HG03108 (cell line): Measurements from ENCODE around the gene MMP15.
A peak's percentile ranks its signal among the peaks of the same experiment; 100 is the strongest.
"Not testable (repeated sequence)": the region's sequence is repeated elsewhere in the genome, so short reads cannot be mapped to it uniquely, and the experiment has no call there.

Experiments
- ATAC-seq: cut with Tn5 transposase; IDR thresholded peaks from one replicate; pipeline ENCODE4 v1.9.1; 2021; ENCODE audit warnings: moderate library complexity; ENCODE audit not compliant: unreplicated experiment

MMP15 gene

DNA sequence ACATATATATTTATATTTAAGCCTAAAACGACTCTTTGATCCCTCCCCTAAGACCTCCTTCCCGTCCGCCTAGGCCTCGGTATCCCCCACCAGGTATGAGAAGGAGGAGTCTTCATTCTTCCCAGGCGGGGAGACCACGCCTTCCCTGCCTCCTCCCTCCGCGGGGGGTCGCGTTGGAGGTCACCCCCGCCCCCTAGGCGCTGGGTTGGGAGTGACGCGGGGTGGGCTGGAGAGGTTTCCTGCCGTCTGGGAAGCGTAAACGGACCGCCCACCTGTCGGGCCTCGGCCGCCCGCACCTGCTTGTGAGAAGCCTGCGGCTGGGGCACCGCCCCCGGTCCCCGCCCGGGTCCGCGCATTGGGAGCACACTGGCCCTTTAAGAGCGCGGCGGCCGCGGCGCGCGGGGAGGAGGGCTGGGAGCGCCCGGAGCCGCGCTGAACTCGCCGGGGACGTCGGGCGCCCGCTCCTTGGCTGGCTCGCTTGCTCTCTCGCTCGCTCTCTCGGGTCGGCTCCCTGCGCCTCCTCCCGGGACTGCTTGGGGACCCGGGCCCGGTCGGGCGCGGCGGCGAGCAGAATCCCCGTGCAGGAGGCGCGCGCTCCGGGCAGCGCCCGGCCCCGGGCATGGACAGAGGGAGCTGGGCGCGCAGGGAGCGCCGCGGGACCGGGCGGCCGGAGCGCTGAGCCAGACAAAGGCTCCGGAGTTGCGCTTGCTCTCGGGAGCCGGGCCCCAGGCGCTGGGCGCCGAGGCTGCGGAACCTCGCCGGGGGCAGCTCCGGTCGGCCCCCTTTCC lies at the start of gene MMP15:
MMP15 (plus strand) TSS at position 404 of the 788 bp plus-strand sequence. CDS start 597 bp downstream, outside the sequence.
- peak; percentile 49 for ATAC-seq

DNA sequence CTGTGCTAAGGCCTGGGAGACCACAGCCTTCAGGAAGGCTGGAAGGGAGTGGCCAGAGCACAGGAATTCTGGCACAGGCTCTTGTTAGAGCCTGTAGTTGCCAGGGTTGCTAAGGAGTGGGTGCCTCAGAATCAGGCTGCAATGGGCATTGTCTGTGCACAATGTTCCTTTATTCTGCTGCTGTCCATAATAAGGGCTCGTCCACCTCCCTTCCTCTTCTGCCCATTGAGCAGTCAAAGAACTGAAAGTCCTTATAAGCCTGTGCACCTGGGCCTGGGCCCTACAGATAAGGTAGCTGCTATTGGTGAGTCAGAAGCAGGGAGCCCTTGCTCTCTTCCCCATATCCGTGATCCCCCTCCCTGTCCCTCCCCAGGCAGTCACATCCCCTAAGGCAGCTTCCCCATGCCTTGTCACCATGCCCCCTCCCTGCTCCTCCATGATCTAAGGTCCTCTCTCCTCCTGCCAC lies 49.2 kb upstream of the MMP15 start:
- no peak for ATAC-seq

DNA sequence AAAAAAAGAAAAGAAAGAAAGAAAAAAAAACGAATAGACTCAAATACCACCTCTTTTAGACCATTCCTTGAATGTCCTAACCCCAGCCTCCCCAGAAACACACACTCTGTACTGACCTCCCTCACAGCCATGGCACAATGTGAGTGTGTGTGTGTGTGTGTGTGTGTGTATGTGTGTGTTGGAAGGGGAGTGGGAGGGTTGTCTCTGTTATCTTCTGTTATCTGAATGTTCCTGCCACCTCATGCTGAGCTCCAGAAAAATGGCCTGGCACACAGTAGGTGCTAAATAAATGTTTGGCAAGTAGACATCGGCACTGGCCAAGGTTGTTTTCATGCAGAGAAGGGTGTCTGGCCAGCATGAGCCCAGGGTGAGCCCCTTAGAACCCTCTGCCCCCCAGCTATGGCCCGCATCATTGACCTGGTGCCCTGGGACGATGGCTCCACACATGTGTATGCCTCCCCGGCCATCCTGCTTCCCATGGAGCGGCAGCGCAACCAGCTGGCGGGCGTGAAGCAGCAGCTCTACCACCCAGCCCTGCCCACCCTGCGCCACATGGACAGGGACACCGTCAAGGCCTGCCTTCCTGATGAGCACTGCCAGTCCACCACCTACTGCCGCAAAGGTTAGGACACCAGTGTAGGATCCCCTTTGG lies 48.0 kb upstream of the MMP15 start:
- no peak for ATAC-seq

DNA sequence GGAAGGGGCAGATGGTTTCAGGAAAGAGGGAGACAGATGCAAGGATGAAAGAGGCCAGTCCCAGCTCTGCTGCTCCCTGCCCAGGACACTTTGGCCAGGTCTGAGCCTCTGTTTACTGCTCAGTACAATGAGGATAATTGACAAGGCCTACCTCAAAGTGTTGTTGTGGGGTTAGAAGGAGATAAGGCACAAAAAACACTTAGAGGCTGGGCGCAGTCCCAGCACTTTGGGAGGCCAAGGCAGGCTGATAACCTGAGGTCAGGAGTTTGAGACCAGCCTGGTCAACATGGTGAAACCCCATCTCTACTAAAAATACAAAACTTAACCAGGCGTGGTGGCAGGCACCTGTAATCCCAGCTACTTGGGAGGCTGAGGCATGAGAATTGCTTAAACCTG lies 47.5 kb upstream of the MMP15 start:
- ATAC-seq, result not testable (repeated sequence)

DNA sequence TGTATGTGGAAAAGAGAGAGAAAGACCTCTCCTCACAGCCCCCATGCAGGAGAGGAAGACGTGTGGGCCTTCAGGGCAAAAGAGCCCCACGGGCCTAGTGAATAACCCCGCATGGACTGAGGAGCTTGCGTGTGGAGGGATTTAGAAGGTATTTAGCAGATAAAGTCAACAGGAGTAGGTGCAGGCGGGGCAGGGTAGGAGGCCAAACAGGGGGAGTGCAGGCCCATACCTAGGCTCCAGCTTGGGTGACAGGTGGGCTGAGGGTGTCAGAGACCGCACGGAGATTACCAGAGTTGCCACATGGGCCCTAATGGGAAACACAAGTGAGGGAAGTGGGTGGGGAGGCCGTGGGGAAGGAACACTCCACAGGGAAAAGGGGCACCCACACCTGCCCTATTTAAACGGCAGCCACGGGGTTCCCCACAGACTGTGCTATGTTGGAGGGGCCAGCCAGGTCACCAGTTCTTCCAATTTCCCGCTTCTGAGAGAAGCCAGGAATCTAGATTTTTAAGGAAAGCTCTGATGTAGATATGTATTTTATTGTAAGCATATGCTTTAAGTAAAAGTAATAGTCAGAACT lies 46.5 kb upstream of the MMP15 start:
- no peak for ATAC-seq

DNA sequence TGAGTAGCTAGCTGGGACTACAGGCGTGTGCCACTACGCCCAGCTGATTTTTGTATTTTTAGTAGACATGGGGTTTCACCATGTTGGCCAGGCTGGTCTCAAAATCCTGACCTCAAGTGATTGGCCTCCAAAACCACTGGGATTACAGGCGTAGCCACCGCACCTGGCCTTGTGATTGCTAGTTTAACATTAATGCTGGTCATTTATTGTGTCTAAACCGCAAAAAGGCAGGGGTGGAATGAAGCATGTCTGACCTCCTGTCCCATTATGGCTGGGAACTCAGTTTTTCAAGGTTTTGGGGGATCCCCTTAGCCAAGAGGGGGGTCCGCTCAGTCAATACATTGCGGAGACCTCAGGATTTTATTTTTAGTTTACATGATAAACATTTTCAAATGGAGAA lies 43.9 kb upstream of the MMP15 start:
- ATAC-seq, result no peak

DNA sequence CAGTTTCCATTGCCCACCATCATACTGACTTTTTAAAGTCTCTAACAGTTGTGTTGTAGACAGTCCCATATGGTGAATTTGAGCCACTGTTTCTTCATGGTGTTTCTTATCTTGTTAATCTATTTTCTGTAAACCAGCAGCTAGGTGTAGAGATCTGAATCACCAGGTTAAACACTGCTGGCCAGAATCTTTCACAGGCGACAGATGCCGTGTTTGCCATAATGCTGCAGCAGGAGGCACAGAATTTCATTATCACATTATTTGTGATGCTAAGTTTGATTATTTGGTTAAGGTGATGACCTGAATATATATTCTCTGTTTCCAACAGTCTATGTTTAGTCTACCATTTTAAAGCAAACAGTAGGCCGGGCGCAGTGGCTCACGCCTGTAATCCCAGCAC lies 43.2 kb upstream of the MMP15 start:
- ATAC-seq, result no peak

DNA sequence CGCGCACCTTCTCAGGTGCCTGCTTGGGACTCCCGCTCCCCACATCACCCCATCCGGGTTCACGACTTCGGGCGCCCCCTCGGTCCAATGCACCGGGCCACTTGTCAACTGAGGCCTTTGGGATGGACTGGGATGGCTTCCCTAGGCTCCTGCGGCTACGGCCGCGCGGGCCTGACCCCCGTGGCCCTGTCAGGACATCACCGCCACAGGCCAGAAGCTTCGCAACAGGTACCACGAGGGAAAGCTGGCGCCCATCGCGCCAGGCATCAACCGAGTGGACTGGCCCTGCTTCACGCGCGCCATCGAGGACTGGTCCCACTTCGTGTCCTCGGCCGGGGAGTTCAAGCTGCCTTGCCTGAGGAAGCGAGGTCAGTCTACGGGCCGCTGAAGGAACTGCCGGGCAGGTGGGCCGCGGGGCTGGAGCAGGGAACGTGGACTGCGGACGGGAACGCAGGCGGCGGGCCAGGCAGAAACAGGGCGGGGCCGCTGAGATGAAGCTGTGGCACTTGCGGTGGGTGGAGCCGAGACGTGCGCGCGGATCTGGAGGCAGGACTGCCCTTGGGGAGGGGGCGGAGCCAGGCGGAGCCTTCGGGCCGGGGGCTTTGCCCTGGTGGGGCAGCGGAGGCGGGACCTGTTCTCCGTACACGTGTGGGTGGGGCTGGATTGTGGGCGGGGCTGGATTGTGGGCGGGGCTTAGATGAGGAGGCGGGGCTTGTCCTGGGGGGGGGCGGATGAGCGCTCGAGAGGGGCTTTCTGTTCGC lies 40.9 kb upstream of the MMP15 start:
- ATAC-seq, result peak; percentile 80

DNA sequence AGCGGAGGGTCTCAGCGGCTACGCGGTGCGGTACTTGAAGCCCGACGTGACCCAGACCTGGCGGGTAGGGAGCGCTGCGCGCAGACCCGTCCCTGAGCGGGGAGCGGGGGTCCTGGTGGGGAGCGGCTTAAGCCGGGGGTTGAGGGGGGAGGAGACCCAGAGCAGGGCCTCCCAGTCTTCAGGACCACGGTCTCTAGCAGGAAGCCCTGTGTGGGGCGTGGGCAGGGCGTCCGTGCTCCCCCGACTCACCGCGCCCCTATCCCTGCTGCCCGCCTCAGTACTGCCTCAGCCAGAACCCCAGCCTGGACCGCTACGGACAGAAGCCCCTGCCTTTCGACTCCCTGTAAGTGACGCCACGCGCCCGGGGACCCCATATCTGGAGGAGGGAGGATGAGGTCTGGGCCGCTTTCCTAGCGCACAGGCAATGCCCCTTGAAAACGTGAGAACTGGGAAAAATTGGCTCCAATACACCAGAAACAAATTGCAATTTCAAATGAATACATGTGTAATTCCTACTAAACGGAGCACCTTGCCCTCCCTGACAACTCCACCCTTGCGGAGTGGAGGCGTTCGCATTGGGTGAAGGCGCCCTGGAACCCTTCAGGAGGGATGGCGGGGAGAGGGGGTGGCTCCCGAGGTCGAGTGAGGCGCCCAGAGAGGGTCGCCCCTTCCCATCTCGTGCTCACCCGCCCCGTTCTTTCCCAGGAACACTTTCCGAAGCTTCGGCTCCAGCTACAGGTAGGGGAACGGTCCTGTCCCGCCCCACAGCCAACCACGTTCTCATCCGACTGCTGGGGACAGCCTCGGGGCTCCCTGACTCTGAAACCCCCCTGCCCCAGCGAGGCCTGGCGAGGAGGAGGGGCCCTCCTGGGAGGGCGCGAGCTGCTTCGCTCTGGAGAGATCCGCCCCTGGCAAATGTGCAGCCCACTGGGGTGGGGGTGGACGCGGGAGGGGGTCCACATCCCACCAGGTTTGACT lies 40.1 kb upstream of the MMP15 start:
- peak; percentile 8 for ATAC-seq

DNA sequence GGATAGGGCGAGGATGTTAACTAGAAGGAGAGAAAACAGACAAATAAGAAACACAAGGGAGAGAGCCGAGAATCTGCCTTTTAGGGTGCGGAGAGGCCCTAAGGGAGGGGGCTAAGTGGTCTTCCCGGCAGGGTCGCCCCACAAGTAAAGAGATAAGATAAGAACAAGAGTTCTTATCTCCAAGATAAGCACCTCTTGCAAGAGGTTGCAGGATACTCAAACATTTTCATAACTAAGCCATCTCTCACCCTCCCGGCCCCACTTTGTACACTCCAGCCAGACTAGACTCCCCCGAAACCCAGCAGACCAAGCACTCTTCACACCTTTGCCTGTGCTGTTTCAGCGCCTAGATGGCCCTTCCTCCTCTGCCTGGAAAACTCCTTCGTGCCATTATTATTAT lies 39.4 kb upstream of the MMP15 start:
- ATAC-seq, result no peak

DNA sequence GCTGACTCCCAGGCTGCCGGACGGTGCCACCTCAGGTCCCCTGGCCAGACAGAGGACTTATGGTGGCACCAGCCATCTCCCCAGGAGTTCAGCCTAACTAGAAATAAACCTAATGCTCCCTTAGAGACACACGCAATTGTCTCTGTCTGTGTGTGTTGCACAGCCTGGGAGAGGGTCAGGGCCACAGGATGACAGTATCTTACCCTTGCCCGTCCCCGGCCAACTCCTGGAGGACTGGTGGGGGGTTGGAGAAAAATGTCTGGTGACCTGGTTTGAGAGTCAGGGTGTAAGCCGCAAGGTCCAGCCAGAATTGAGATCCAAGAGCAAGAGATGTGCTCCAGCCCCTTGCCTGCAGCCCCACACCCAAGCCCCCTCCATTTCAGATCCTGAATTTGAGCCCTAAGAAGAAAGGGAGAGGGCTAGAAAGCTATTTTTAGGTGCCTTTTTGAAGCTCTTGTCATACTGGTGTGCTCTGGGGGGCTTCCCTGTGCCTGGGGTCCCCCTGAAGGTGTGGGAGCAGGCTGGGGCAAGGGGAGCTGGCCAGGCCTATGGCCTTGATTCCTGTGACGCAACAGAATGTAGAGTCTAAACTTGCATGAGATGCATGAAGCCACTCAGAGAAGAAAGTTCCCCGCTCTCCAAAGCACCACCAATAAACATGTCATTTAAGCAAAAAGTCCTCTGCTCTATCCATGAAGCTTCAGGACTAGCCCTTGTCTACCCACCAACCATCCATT lies 37.9 kb upstream of the MMP15 start:
- no peak for ATAC-seq

DNA sequence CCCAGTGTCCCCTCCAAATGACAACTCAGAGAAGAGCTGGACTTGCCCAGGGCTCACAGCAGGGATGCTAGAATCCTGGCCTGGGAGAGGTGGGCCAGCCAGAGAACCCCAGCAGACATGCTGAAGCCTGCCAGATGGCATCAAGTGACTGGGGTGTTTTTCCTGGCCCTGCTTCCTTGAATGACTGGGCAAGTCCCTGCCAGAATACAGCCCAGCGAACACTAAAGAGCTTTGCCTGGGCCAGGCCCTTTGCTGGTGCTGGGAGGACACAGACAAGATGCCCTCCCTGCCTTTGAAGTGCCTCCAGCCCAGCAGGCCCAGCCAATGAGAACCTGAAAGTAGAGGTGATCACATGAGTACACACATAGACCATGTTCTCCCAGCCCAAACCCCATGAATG lies 36.6 kb upstream of the MMP15 start:
- no peak for ATAC-seq

DNA sequence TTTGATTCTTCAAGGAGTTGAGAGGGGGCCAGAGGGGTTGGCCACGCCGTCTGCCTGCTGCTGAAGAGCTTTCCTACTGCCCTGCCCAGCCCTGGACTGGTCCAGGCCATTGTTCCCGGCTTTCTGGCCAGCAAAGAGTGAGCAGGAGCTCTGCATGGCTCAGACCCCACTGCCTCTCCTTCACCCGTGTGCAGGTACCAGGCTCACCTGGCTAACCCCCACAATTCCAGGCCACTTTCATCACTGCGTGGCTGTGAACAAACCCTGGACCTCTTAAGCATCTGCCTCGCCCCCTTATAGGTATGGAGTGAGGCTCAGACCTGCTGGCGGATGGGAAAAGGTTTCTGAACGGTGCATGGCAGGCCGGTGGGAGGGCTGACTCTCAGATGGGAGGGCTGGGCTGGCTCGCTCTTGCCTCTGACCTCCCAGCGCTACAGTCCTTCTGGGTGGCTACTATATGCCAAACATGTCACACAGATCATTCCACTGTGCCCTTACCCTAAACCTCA lies 33.9 kb upstream of the MMP15 start:
- ATAC-seq, result no peak

DNA sequence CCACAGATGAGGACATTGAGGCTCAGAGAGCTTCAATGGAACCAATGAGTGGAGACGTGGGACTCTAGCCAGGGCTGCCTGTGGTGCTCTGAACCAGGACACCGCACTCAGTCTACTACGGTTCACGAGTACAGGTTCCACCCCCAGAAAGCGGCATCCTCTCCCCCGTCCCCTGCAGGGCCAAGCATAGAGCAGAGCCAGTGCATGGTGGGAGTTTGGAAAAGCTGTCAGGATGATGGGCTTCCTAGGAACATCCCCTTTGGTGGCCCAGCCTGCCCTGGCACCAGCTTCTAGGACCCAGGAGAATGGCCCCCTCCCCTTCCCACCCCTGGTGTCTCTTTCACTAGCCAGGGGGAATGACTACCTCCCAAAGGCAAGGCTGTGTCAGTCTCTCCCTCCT lies 33.5 kb upstream of the MMP15 start:
- ATAC-seq, result no peak

DNA sequence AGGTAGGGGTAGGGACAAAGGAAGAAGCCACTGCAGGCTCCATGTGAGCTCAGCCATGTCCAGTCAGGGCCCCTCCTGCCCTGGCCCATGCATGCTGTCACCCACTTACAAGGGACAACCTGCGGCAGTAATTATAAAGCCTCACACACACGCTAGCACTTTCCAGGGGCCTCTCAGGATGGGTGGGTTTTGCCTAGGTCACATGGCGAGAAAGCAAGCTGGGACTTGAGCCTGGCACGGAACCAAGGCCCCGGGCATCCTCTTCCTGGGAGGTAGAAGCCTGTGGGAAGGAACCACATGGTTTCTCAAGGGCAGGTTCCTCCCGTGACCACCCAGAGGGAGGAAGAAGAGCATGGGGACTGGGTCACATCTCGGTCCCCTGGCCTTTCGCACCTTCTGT lies 32.1 kb upstream of the MMP15 start:
- ATAC-seq, result no peak

DNA sequence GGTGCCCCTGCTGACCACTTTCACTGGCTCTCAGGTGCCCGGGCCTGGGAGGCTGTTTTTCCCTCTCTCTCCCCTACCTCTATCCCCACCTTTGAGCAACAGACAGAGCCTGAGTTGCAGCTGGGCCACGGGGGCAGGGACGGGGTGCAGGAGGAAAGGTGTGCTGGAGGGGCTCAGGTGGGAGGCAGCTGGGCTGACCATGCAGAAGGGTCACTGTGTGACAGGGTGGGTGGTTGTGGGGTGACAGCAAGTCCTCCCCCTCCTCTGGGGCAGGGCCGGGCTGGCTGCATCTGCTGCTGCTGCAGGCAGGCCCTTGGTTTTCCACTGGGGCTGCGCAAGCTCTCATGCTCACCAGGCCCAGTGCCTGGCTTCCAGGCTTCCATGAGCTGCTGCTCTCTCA lies 31.7 kb upstream of the MMP15 start:
- ATAC-seq, result no peak

DNA sequence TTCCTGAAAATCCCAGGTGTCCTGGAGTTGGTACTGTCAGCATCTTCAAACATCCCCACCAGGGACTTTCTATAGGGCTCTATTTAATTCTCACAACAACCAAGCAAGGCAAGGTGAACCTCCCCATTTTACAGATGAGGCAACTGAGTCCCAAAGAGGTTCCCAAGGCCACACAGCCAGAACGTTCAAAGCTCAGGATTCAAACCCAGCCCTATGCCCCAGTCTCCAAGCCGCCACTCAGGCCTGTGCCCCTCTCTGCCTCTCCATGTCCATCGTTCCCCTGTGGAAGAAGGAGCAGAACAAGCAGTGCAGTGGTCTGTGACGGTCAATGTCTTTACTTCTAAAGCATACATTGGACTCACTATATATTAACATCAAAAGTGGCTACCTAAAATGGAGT lies 31.2 kb upstream of the MMP15 start:
- ATAC-seq, result no peak

DNA sequence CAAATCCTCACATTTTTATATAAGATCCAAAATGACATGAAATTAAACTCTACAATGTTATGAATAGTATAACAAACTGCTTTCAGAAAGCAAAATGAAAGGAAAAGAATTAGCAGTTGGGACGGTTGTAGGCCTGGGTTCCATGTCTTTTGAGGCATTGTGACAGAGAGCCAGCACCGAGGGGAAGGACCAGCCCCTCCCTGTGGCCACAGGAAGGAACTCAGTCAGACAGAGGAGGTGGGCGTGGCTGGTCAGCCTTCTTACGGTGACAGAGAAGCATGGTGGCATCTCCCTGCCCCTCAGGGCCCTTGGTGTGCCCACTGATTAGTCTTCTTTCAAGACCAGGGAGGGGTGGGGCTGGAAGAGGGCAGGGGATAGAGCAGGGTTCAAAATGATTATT lies 30.8 kb upstream of the MMP15 start:
- ATAC-seq, result peak; percentile 52

DNA sequence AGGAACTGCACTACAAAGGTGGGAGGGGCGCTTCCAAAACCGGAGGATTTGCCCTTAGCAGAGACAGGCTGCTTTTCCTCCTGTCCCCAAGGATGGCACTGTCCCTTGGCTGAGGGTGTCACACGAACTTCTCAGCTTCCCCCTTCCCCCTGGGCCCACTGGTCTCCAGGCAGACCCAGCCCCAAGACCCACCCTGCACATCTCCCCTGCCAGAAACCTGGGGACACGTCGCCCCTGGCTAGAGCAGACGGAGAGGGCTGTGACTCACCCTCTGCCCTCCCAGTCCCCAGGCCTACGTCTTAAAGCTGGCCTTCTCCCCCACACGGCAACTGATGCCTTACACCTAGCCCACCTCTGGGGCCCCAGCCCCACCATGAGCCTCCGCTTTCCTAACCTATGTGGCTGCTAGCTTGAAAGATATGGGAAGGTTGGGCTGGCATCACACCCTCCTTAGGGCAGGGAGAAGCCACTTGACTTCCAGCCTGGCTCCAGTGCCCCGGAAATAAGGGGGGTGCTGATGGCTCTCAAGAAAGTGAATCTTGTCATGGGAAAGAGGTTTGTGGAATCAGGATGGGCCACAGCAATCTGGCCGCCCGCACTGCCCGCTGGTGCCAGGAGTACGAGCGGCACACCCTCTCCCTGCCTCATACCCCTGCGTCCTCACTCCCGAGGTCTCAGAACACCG lies 29.7 kb upstream of the MMP15 start:
- ATAC-seq, result no peak
